Measurements from ENCODE around the gene MACROD1.

DNA sequence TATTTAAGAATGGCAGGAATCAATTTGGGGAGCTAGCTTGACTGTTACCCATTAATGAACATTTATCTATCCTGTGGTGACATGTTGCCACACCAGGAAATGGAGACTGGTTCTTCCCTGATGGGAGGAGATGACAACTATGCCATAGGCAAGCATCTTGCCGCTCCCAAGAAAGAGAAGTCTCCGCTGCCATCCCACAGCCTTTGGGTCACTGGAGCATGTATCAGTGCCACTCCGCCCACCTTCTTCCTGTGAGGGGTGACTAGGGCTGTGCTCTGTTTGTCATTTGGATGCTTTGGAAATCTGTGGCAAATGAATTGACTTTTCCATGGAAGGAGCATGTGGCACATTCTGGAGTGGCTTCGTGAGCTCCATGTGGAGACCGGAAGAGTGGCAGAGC, 26.5 kb upstream of the MACROD1 start:
- TF ChIP-seq, protein P1, sequence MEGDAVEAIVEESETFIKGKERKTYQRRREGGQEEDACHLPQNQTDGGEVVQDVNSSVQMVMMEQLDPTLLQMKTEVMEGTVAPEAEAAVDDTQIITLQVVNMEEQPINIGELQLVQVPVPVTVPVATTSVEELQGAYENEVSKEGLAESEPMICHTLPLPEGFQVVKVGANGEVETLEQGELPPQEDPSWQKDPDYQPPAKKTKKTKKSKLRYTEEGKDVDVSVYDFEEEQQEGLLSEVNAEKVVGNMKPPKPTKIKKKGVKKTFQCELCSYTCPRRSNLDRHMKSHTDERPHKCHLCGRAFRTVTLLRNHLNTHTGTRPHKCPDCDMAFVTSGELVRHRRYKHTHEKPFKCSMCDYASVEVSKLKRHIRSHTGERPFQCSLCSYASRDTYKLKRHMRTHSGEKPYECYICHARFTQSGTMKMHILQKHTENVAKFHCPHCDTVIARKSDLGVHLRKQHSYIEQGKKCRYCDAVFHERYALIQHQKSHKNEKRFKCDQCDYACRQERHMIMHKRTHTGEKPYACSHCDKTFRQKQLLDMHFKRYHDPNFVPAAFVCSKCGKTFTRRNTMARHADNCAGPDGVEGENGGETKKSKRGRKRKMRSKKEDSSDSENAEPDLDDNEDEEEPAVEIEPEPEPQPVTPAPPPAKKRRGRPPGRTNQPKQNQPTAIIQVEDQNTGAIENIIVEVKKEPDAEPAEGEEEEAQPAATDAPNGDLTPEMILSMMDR (IDR thresholded peaks at IDR 0.05), result no peak
- no peak for TF ChIP-seq ZFX (IDR thresholded peaks at IDR 0.05; ENCODE audit: borderline replicate concordance)
